Measurements from ENCODE around the gene FNDC3A.

- TF ChIP-seq EZH2 (IDR thresholded peaks at IDR 0.05; ENCODE audit: insufficient read depth, poor library complexity, severe bottlenecking) (no peak), EZH2phosphoT487 (IDR thresholded peaks at IDR 0.05; ENCODE audit: insufficient read depth, low read depth) (no peak)
These were observed 215.2 kb downstream of the FNDC3A start for GRCh38 chr13:49190901-49191300.
